Activated CD4-positive, alpha-beta T cell treated with anti-CD3 and anti-CD28 coated beads for 24 hours (primary cell): ENCODE measurements around the gene CDC5L.

Experiments
- DNase-seq, 2 donors: peaks; one replicate each; pipeline ENCODE4 v3.0.0-alpha.2; 2020; ENCODE audit warnings: low read depth in 2 of 2

The CDC5L gene

GRCh38 chr6:44474643-44475042, 87.1 kb downstream of the CDC5L start:
- no peak for DNase-seq

GRCh38 chr6:44475417-44475778, 87.9 kb downstream of the CDC5L start:
- no peak for DNase-seq

- DNase-seq = peak; percentile 56 to 63
These were observed 88.4 kb downstream of the CDC5L start for GRCh38 chr6:44475779-44476434.

GRCh38 chr6:44476849-44477248, 89.3 kb downstream of the CDC5L start:
- DNase-seq = no peak

GRCh38 chr6:44477293-44477894, 89.9 kb downstream of the CDC5L start:
- no peak for DNase-seq

- DNase-seq = no peak
These were observed 90.7 kb downstream of the CDC5L start for GRCh38 chr6:44478158-44478557.

GRCh38 chr6:44478591-44479254, 91.2 kb downstream of the CDC5L start:
- no peak for DNase-seq

GRCh38 chr6:44480097-44480541, 92.6 kb downstream of the CDC5L start:
- DNase-seq = no peak

- DNase-seq = no peak
These were observed 93.5 kb downstream of the CDC5L start for GRCh38 chr6:44481056-44481455.

- no peak for DNase-seq
These were observed 94.3 kb downstream of the CDC5L start for GRCh38 chr6:44481760-44482159.

GRCh38 chr6:44485601-44486401, 98.3 kb downstream of the CDC5L start:
- DNase-seq = no peak

- DNase-seq = no peak
These were observed 99.5 kb downstream of the CDC5L start for GRCh38 chr6:44487002-44487401.

- DNase-seq = no peak
These were observed 100.1 kb downstream of the CDC5L start for GRCh38 chr6:44487586-44487985.

- no peak for DNase-seq
These were observed 102.6 kb downstream of the CDC5L start for GRCh38 chr6:44489910-44490604.

- DNase-seq = no peak
These were observed 105.6 kb downstream of the CDC5L start for GRCh38 chr6:44493132-44493531.

GRCh38 chr6:44493593-44493992, 106.1 kb downstream of the CDC5L start:
- no peak for DNase-seq

GRCh38 chr6:44494011-44494501, 106.5 kb downstream of the CDC5L start:
- no peak for DNase-seq

- DNase-seq = no peak
These were observed 107.8 kb downstream of the CDC5L start for GRCh38 chr6:44495036-44495901.

- no peak for DNase-seq
These were observed 109.3 kb downstream of the CDC5L start for GRCh38 chr6:44496665-44497369.

- no peak for DNase-seq
These were observed 110.3 kb downstream of the CDC5L start for GRCh38 chr6:44497807-44498206.
